ENCODE data around the gene PTPRU. TPM values are rescaled to one million over a fixed set of nuclear protein-coding genes. Genes with fewer than 3 reads are reported as not detected.

The PTPRU gene
- total RNA-seq, 1 experiment from 2014 or later: 41.4 TPM

- intact Hi-C loops (cut with micrococcal nuclease; ENCODE audit: unreplicated experiment): no loop called here
- no TSS peak for BruUV-seq (replicated peaks)
- Histone ChIP-seq H3K27me3 (replicated peaks; ENCODE audit: control insufficient read depth, insufficient read depth, low read length) (no peaks in the 10 kb centered on the region), H3K4me3 (ENCODE audit: low read depth, low read length) (no peak overlapping the region), H3K4me1 (no peaks in the 10 kb centered on the region), H3K36me3 (ENCODE audit: control insufficient read depth, insufficient read depth, low read length) (no peaks in the 10 kb centered on the region), H3K9me3 (no peaks in the 10 kb centered on the region)
- no peak for TF ChIP-seq CTCF (IDR thresholded peaks at IDR 0.05; ENCODE audit: insufficient read depth in 1 of 2, low read depth in 1 of 2, low read length in 1 of 2, severe bottlenecking in 1 of 2, unreplicated experiment in 1 of 2)
- Mint-ChIP-seq H3K27ac (ENCODE audit: unreplicated experiment) (no peak overlapping the region), H3K4me3 (ENCODE audit: unreplicated experiment) (no peak overlapping the region), H3K4me1 (ENCODE audit: low read depth, unreplicated experiment) (no peaks in the 10 kb centered on the region), H3K9me3 (ENCODE audit: unreplicated experiment) (no peaks in the 10 kb centered on the region), H3K36me3 (ENCODE audit: insufficient read depth, unreplicated experiment) (no peaks in the 10 kb centered on the region), H3K27me3 (ENCODE audit: insufficient read depth, unreplicated experiment) (peaks cover 4% of the 10 kb centered on the region)
- CTCF ChIA-PET: no interaction called here
- POLR2A ChIA-PET: no interaction called here
- no peak for DNase-seq
Observed at GRCh38 chr1:29330856-29331255, 94.5 kb downstream of the PTPRU start.

- ChIA-PET CTCF (no interaction called here), POLR2A (no interaction called here)
- H3K27me3 Mint-ChIP-seq (ENCODE audit: insufficient read depth, unreplicated experiment): peaks cover 4% of the 10 kb centered on the region
- TF ChIP-seq CTCF (IDR thresholded peaks at IDR 0.05; ENCODE audit: insufficient read depth in 1 of 2, low read depth in 1 of 2, low read length in 1 of 2, severe bottlenecking in 1 of 2, unreplicated experiment in 1 of 2): no peak
- H3K9me3 ChIP-seq: no peaks in the 10 kb centered on the region
- H3K36me3 Mint-ChIP-seq (ENCODE audit: insufficient read depth, unreplicated experiment): no peaks in the 10 kb centered on the region
- no peaks in the 10 kb centered on the region for H3K4me1 Mint-ChIP-seq (ENCODE audit: low read depth, unreplicated experiment)
- H3K4me1 ChIP-seq: no peaks in the 10 kb centered on the region
- H3K4me3 Mint-ChIP-seq (ENCODE audit: unreplicated experiment): no peak overlapping the region
- H3K4me3 ChIP-seq (ENCODE audit: low read depth, low read length): no peak overlapping the region
- DNase-seq: no peak
- no peaks in the 10 kb centered on the region for H3K36me3 ChIP-seq (ENCODE audit: control insufficient read depth, insufficient read depth, low read length)
- no peak overlapping the region for H3K27ac Mint-ChIP-seq (ENCODE audit: unreplicated experiment)
- no TSS peak for BruUV-seq (replicated peaks)
- intact Hi-C loops (cut with micrococcal nuclease; ENCODE audit: unreplicated experiment): no loop called here
- no peaks in the 10 kb centered on the region for H3K27me3 ChIP-seq (replicated peaks; ENCODE audit: control insufficient read depth, insufficient read depth, low read length)
- no peaks in the 10 kb centered on the region for H3K9me3 Mint-ChIP-seq (ENCODE audit: unreplicated experiment)
Observed at GRCh38 chr1:29331309-29331708, 95.0 kb downstream of the PTPRU start.

GRCh38 chr1:29331729-29332128, 95.4 kb downstream of the PTPRU start:
- Histone ChIP-seq H3K27me3 (replicated peaks; ENCODE audit: control insufficient read depth, insufficient read depth, low read length) (no peaks in the 10 kb centered on the region), H3K9me3 (no peaks in the 10 kb centered on the region), H3K36me3 (ENCODE audit: control insufficient read depth, insufficient read depth, low read length) (no peaks in the 10 kb centered on the region), H3K4me1 (no peaks in the 10 kb centered on the region), H3K4me3 (ENCODE audit: low read depth, low read length) (no peak overlapping the region)
- no peak overlapping the region for H3K27ac Mint-ChIP-seq (ENCODE audit: unreplicated experiment)
- CTCF ChIA-PET: interaction anchor here (0.7 to 0.9 kb wide), 2 partner anchors 11 to 366 kb away, joined by 3 read pairs; no protein-coding TSS in a partner anchor
- H3K36me3 Mint-ChIP-seq (ENCODE audit: insufficient read depth, unreplicated experiment): no peaks in the 10 kb centered on the region
- no peak for DNase-seq
- no peak overlapping the region for H3K4me3 Mint-ChIP-seq (ENCODE audit: unreplicated experiment)
- intact Hi-C loops (cut with micrococcal nuclease; ENCODE audit: unreplicated experiment): no loop called here
- no peaks in the 10 kb centered on the region for H3K4me1 Mint-ChIP-seq (ENCODE audit: low read depth, unreplicated experiment)
- POLR2A ChIA-PET: no interaction called here
- peaks cover 6% of the 10 kb centered on the region for H3K27me3 Mint-ChIP-seq (ENCODE audit: insufficient read depth, unreplicated experiment)
- BruUV-seq (replicated peaks): no TSS peak
- no peak for TF ChIP-seq CTCF (IDR thresholded peaks at IDR 0.05; ENCODE audit: insufficient read depth in 1 of 2, low read depth in 1 of 2, low read length in 1 of 2, severe bottlenecking in 1 of 2, unreplicated experiment in 1 of 2)
- no peaks in the 10 kb centered on the region for H3K9me3 Mint-ChIP-seq (ENCODE audit: unreplicated experiment)
